H1 (cell line): Measurements from ENCODE around the gene SLC2A13. TPM values are rescaled to one million over a fixed set of nuclear protein-coding genes. Genes with fewer than 3 reads are reported as not detected.
A peak's percentile ranks its signal among the peaks of the same experiment; 100 is the strongest.

Experiments used
- BCL11A ChIP-seq, 2 experiments: IDR thresholded peaks; one replicate each; pipeline ENCODE4 v1.6.1; 2011; ENCODE audit warnings: low read depth in 2 of 2, low read length in 2 of 2, mild to moderate bottlenecking in 2 of 2
- HDAC2 ChIP-seq, 2 experiments: fragments of 300-600 bp in 1 of 2; sonication (generic) in 1 of 2; IDR thresholded peaks; 2 replicates each; pipeline ENCODE4 v1.6.1; 2011 to 2012; ENCODE audit warnings: low read depth in 2 of 2, low read length in 2 of 2, mild to moderate bottlenecking in 2 of 2, moderate library complexity in 2 of 2, borderline replicate concordance in 1 of 2, inconsistent platforms in 1 of 2
- KDM4A ChIP-seq: IDR thresholded peaks from one replicate; pipeline ENCODE4 v1.7.1; 2012; ENCODE audit warnings: low read depth, mild to moderate bottlenecking, moderate library complexity, low read length, inconsistent platforms; ENCODE audit not compliant: severe bottlenecking
- POLR2A ChIP-seq, 2 experiments: IDR thresholded peaks; 1 replicate in 1 of 2; 2 replicates in 1 of 2; pipeline ENCODE4 v1.6.1; 2011; ENCODE audit warnings: low read depth in 2 of 2, low read length in 2 of 2, mild to moderate bottlenecking in 2 of 2; ENCODE audit errors: control extremely low read depth in 1 of 2
- POLR2AphosphoS5 ChIP-seq: IDR thresholded peaks from 2 replicates; pipeline ENCODE4 v1.6.1; 2011; ENCODE audit warnings: low read depth, low read length
- SP4 ChIP-seq: IDR thresholded peaks from 2 replicates; pipeline ENCODE4 v1.6.1; 2012; ENCODE audit warnings: low read length, inconsistent platforms
- polyA plus RNA-seq, 7 experiments: library from polyadenylated mRNA; depleted of rRNA in 3 of 7; stranded (reverse) in 5 of 7; unstranded in 2 of 7; fragments of >200 nt in 5 of 7; fragments of 200-250 nt in 2 of 7; gene quantifications; 1 replicate in 5 of 7; 2 replicates in 1 of 7; 4 replicates in 1 of 7; pipeline versions ENCODE4 v1.2.1 to v1.2.3, GENCODE V29; 2011 to 2013; ENCODE audit warnings: missing spikeins in 2 of 7, mixed read lengths in 2 of 7
- total RNA-seq: library from RNA; stranded (reverse); fragmentation: NEBNext Ultra II Directional; extraction: Animal tissue kit (Norgen Biotek cat#: 25700); gene quantifications from 2 replicates; pipeline ENCODE4 v1.2.1, GENCODE V29; 2021
- TF ChIP-seq, protein P1 (sequence below): IDR thresholded peaks from 2 replicates; pipeline ENCODE4 v1.6.1; 2011; ENCODE audit warnings: low read depth, mild to moderate bottlenecking, low read length; ENCODE audit not compliant: insufficient read depth
- TF ChIP-seq, protein P2 (sequence below): IDR thresholded peaks from 2 replicates; pipeline ENCODE4 v1.6.1; 2011; ENCODE audit warnings: low read length, improper control_type of control experiment

SLC2A13 gene
- total and polyA plus RNA-seq, 2 of the 8 experiments (the other 6 are each of a cell fraction or from before 2014, with no cell fraction given) = 2.8 to 9.6 TPM

DNA sequence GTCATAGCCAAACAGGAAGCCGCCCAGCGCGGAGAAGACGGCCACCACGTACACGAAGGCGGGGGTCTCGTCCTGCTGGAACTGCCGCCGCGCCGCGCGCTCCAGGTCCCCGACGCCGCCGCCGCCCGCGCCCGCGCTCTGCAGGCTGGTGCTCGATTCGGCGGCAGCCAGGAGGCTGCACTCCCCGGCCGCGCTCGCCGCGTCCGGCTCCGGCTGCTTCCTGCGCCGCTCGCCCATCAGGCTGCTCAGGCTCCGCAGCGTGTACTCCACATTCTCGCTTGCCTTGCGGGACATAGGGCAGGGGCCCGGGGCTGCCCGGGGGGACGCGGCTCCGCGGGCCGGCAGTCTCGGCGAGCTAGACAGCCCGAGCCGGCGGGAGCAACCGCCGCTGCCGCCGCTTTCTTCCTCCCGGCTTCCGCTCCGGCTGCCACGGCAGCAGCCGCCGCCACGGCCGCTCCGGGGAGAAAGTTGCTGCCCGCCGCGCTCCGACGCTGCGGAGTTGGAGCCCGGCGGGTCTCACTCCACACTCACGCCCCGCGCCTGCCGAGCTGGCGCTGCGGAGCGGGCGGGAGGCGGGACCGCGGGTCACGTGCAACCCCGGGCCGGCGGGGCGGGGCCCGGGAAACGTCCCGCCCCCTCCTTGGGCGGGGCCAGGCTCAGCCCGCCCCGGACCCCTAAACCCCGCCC lies at the start of gene SLC2A13 (continued):
- TF ChIP-seq, protein P1, sequence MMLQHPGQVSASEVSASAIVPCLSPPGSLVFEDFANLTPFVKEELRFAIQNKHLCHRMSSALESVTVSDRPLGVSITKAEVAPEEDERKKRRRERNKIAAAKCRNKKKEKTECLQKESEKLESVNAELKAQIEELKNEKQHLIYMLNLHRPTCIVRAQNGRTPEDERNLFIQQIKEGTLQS = peak; percentile 34; the same call in 1 of the 2 replicates
- TF ChIP-seq, protein P2, sequence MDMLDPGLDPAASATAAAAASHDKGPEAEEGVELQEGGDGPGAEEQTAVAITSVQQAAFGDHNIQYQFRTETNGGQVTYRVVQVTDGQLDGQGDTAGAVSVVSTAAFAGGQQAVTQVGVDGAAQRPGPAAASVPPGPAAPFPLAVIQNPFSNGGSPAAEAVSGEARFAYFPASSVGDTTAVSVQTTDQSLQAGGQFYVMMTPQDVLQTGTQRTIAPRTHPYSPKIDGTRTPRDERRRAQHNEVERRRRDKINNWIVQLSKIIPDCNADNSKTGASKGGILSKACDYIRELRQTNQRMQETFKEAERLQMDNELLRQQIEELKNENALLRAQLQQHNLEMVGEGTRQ = peak; percentile 74
- peak in 1 of 2 experiments; percentile 73; a peak in 1 of 3 replicates for TF ChIP-seq POLR2A (IDR thresholded peaks at IDR 0.05; ENCODE audit: control extremely low read depth in 1 of 2, low read depth in 2 of 2, low read length in 2 of 2)
- TF ChIP-seq SP4 = 0 out of 2 replicates have a peak, but pooled peaks have one; percentile 55
- TF ChIP-seq BCL11A (IDR thresholded peaks at IDR 0.05; ENCODE audit: low read depth in 2 of 2, low read length in 2 of 2) = no peak
- peak; percentile 25; the same call in 1 of the 2 replicates for TF ChIP-seq POLR2AphosphoS5
- TF ChIP-seq KDM4A = peak; percentile 99
- TF ChIP-seq HDAC2 (IDR thresholded peaks at IDR 0.05; ENCODE audit: borderline replicate concordance in 1 of 2, low read depth in 2 of 2, low read length in 2 of 2) = peak in 1 of 2 experiments; percentile 40; a peak in 1 of 4 replicates
